Panc1 (cell line): ENCODE data around the gene JAZF1. TPM values are rescaled to one million over a fixed set of nuclear protein-coding genes. Genes with fewer than 3 reads are reported as not detected.

Experiments used
- ATAC-seq: fragments of 200-7000 bp; cut with Tn5 transposase; 2 replicates; pipeline ENCODE4 v1.9.1; 2020; ENCODE audit warnings: mild to moderate bottlenecking, moderate library complexity
- BruUV-seq: library from RNA; stranded (reverse); fragments of 400-500 nt; replicated peaks from 2 replicates; lab custom pipeline; 2021; lab: Mats Ljungman, UMichigan
- CTCF ChIA-PET: fragments of 300-600 bp; sonication (Branson Sonifier 250); formaldehyde crosslinking; loops from one replicate; lab custom pipeline; 2022; ENCODE audit warnings: antibody characterized with exemption; lab: Charles Lee
- POLR2A ChIA-PET: fragments of 300-600 bp; sonication (Branson Sonifier 250); formaldehyde crosslinking; loops from one replicate; lab custom pipeline; 2022; ENCODE audit warnings: antibody characterized with exemption; lab: Charles Lee
- DNase-seq: peaks from one replicate; pipeline ENCODE4 v3.0.0-alpha.2; 2010; ENCODE audit warnings: low read depth, low spot score
- H3K27ac ChIP-seq: 2 replicates; pipeline ENCODE4 v1.5.1; 2011; ENCODE audit warnings: mild to moderate bottlenecking, low read length, inconsistent platforms
- H3K27me3 ChIP-seq: fragments of 200-500 bp; sonication (Bioruptor generic); 2 replicates; pipeline ENCODE4 v1.6.0; 2014; ENCODE audit warnings: low read length, inconsistent platforms; ENCODE audit not compliant: control insufficient read depth, insufficient read depth
- H3K36me3 ChIP-seq: fragments of 200-500 bp; sonication (Bioruptor generic); 2 replicates; pipeline ENCODE4 v1.5.1; 2014; ENCODE audit warnings: inconsistent platforms, mild to moderate bottlenecking, low read length, moderate library complexity; ENCODE audit not compliant: control insufficient read depth, insufficient read depth
- H3K4me1 ChIP-seq: 2 replicates; pipeline ENCODE4 v1.5.1; 2011; ENCODE audit warnings: inconsistent platforms, mild to moderate bottlenecking, low read length, moderate library complexity; ENCODE audit not compliant: control insufficient read depth, insufficient read depth
- H3K4me3 ChIP-seq, 2 experiments: 2 replicates each; pipeline ENCODE4 v1.5.1; 2011 to 2012; ENCODE audit warnings: low read depth in 2 of 2, low read length in 2 of 2, mild to moderate bottlenecking in 2 of 2, inconsistent platforms in 1 of 2, moderate library complexity in 1 of 2
- H3K9me3 ChIP-seq: fragments of 200-500 bp; sonication (Bioruptor generic); 2 replicates; pipeline ENCODE4 v1.5.1; 2014; ENCODE audit warnings: low read depth, mild to moderate bottlenecking, inconsistent platforms, low read length, moderate library complexity; ENCODE audit not compliant: control insufficient read depth, insufficient read depth
- CTCF ChIP-seq: fragments of 450-650 bp; IDR thresholded peaks from 2 replicates; pipeline ENCODE4 v1.5.1; 2017; ENCODE audit warnings: mild to moderate bottlenecking
- POLR2AphosphoS5 ChIP-seq: IDR thresholded peaks from 2 replicates; pipeline ENCODE4 v1.6.1; 2012; ENCODE audit warnings: mild to moderate bottlenecking, low read depth, low read length, moderate library complexity
- REST ChIP-seq, 2 experiments: IDR thresholded peaks; 2 replicates each; pipeline ENCODE4 v1.6.1; 2011 to 2012; ENCODE audit warnings: low read depth in 2 of 2, control low read depth in 1 of 2, low read length in 1 of 2, mild to moderate bottlenecking in 1 of 2, moderate library complexity in 1 of 2; ENCODE audit not compliant: insufficient read depth in 1 of 2
- SIN3A ChIP-seq: IDR thresholded peaks from 2 replicates; pipeline ENCODE4 v1.6.1; 2012; ENCODE audit warnings: low read depth, mild to moderate bottlenecking, low read length, moderate library complexity, borderline replicate concordance; ENCODE audit not compliant: insufficient read depth
- TCF7L2 ChIP-seq: IDR thresholded peaks from 2 replicates; pipeline ENCODE4 v1.6.1; 2011; ENCODE audit warnings: mild to moderate bottlenecking, low read depth, low read length, inconsistent platforms
- in situ Hi-C: cut with HindIII; loops from 2 replicates; pipeline ENCODE4 v1.10.0; 2016; ENCODE audit warnings: low sequenced_read_pairs, low pct_unique_long_range_greater_than_20kb
- intact Hi-C: fragments of 100-400 bp; cut with micrococcal nuclease; formaldehyde crosslinking; loops from one replicate; pipeline ENCODE4 v1.10.0; 2022; ENCODE audit not compliant: unreplicated experiment
- total RNA-seq: library from RNA; stranded (reverse); gene quantifications from one replicate; pipeline ENCODE4 v1.2.1, GENCODE V29; 2021; ENCODE audit not compliant: unreplicated experiment

JAZF1 gene
- total RNA-seq, 1 experiment from 2014 or later, result 8.8 TPM

- intact Hi-C loops (no loop called here), in situ Hi-C loops (no loop called here)
- no peaks in the 10 kb centered on the region for H3K27me3 ChIP-seq
- no peaks in the 10 kb centered on the region for H3K36me3 ChIP-seq
- no peaks in the 10 kb centered on the region for H3K4me1 ChIP-seq
- no peak overlapping the region for H3K4me3 ChIP-seq
- no peak overlapping the region for H3K27ac ChIP-seq
- ChIA-PET CTCF (no interaction called here), POLR2A (no interaction called here)
- ATAC-seq (no peak), DNase-seq (no peak)
- no peak for TF ChIP-seq CTCF
- TF ChIP-seq REST (IDR thresholded peaks at IDR 0.05; ENCODE audit: insufficient read depth in 1 of 2, low read depth in 2 of 2, low read length in 1 of 2), result no peak
- no peak for TF ChIP-seq TCF7L2
- no peak for TF ChIP-seq POLR2AphosphoS5
- no peak for TF ChIP-seq SIN3A
- no TSS peak for BruUV-seq
- H3K9me3 ChIP-seq, result no peaks in the 10 kb centered on the region
These were observed 330.1 kb downstream of the JAZF1 start for GRCh38 chr7:27850531-27850930.

GRCh38 chr7:27846388-27846787 lies 334.2 kb downstream of the JAZF1 start:
- no peaks in the 10 kb centered on the region for H3K9me3 ChIP-seq
- no peaks in the 10 kb centered on the region for H3K36me3 ChIP-seq
- no peak overlapping the region for H3K27ac ChIP-seq
- ATAC-seq, result no peak
- H3K4me3 ChIP-seq, result no peak overlapping the region
- H3K27me3 ChIP-seq, result no peaks in the 10 kb centered on the region
- DNase-seq, result no peak
- BruUV-seq, result TSS peak; percentile 78
- intact Hi-C loops (no loop called here), in situ Hi-C loops (no loop called here)
- ChIA-PET POLR2A (no interaction called here), CTCF (no interaction called here)
- no peaks in the 10 kb centered on the region for H3K4me1 ChIP-seq
- no peak for TF ChIP-seq CTCF
- no peak for TF ChIP-seq REST (IDR thresholded peaks at IDR 0.05; ENCODE audit: insufficient read depth in 1 of 2, low read depth in 2 of 2, low read length in 1 of 2)
- TF ChIP-seq POLR2AphosphoS5, result no peak
- TF ChIP-seq SIN3A, result no peak
- no peak for TF ChIP-seq TCF7L2
